Duodenal mucosa (tissue), 2 donors: Measurements from ENCODE around the gene SH3RF3.

Experiments used
- H3K27ac ChIP-seq: one replicate; pipeline ENCODE4 v1.7.0; 2013; ENCODE audit warnings: low read depth, low read length
- H3K27me3 ChIP-seq, 2 donors: one replicate each; pipeline ENCODE4 v1.7.0; 2013; ENCODE audit warnings: low read length in 2 of 2, control low read depth in 1 of 2; ENCODE audit not compliant: insufficient read depth in 2 of 2, control insufficient read depth in 1 of 2
- H3K36me3 ChIP-seq, 2 donors: one replicate each; pipeline ENCODE4 v1.7.0; 2013; ENCODE audit warnings: low read length in 2 of 2, control low read depth in 1 of 2; ENCODE audit not compliant: insufficient read depth in 2 of 2, control insufficient read depth in 1 of 2
- H3K4me1 ChIP-seq, 2 donors: one replicate each; pipeline ENCODE4 v1.7.0; 2013; ENCODE audit warnings: low read length in 2 of 2, control low read depth in 1 of 2; ENCODE audit not compliant: insufficient read depth in 2 of 2, control insufficient read depth in 1 of 2
- H3K4me3 ChIP-seq, 2 donors: one replicate each; pipeline ENCODE4 v1.7.0; 2013; ENCODE audit warnings: low read length in 2 of 2, low read depth in 1 of 2
- H3K9ac ChIP-seq, 2 donors: one replicate each; pipeline ENCODE4 v1.7.0; 2013; ENCODE audit warnings: low read length in 2 of 2, low read depth in 1 of 2
- H3K9me3 ChIP-seq, 2 donors: one replicate each; pipeline ENCODE4 v1.7.0; 2013; ENCODE audit warnings: low read length in 2 of 2, control low read depth in 1 of 2; ENCODE audit not compliant: control insufficient read depth in 1 of 2

SH3RF3 gene

GRCh38 chr2:109512076-109512475, 383.1 kb downstream of the SH3RF3 start:
- Histone ChIP-seq H3K27ac (no peak overlapping the region), H3K9me3 (no peaks in the 10 kb centered on the region), H3K36me3 (no peaks in the 10 kb centered on the region), H3K9ac (no peak overlapping the region), H3K4me1 (peaks cover 0 to 7% of the 10 kb centered on the region in 2 donors), H3K4me3 (no peak overlapping the region), H3K27me3 (no peaks in the 10 kb centered on the region)

GRCh38 chr2:109513230-109513629, 384.2 kb downstream of the SH3RF3 start:
- Histone ChIP-seq H3K27ac (no peak overlapping the region), H3K4me3 (no peak overlapping the region), H3K4me1 (peaks cover 0 to 7% of the 10 kb centered on the region in 2 donors), H3K36me3 (no peaks in the 10 kb centered on the region), H3K9me3 (no peaks in the 10 kb centered on the region), H3K27me3 (no peaks in the 10 kb centered on the region), H3K9ac (no peak overlapping the region)

- no peak overlapping the region for H3K27ac ChIP-seq
- peaks cover 0 to 7% of the 10 kb centered on the region in 2 donors for H3K4me1 ChIP-seq
- H3K36me3 ChIP-seq, result no peaks in the 10 kb centered on the region
- H3K4me3 ChIP-seq, result no peak overlapping the region
- no peak overlapping the region for H3K9ac ChIP-seq
- H3K27me3 ChIP-seq, result no peaks in the 10 kb centered on the region
- H3K9me3 ChIP-seq, result no peaks in the 10 kb centered on the region
Observed at GRCh38 chr2:109513749-109514588, 385.0 kb downstream of the SH3RF3 start.

- no peaks in the 10 kb centered on the region for H3K27me3 ChIP-seq
- no peak overlapping the region for H3K9ac ChIP-seq
- H3K4me3 ChIP-seq, result no peak overlapping the region
- H3K9me3 ChIP-seq, result no peaks in the 10 kb centered on the region
- peaks cover 0 to 7% of the 10 kb centered on the region in 2 donors for H3K4me1 ChIP-seq
- no peaks in the 10 kb centered on the region for H3K36me3 ChIP-seq
- H3K27ac ChIP-seq, result no peak overlapping the region
Observed at GRCh38 chr2:109514857-109515256, 385.9 kb downstream of the SH3RF3 start.

GRCh38 chr2:109516445-109517117, 387.6 kb downstream of the SH3RF3 start:
- Histone ChIP-seq H3K27me3 (no peaks in the 10 kb centered on the region), H3K4me1 (peaks cover 4 to 7% of the 10 kb centered on the region in 2 donors), H3K27ac (no peak overlapping the region), H3K4me3 (no peak overlapping the region), H3K9me3 (no peaks in the 10 kb centered on the region), H3K9ac (no peak overlapping the region), H3K36me3 (no peaks in the 10 kb centered on the region)

- H3K4me1 ChIP-seq, result peaks cover 4 to 7% of the 10 kb centered on the region in 2 donors
- H3K9ac ChIP-seq, result no peak overlapping the region
Observed at GRCh38 chr2:109517118-109517889, 388.3 kb downstream of the SH3RF3 start.

GRCh38 chr2:109519513-109519912, 390.5 kb downstream of the SH3RF3 start:
- H3K27ac ChIP-seq, result no peak overlapping the region
- no peaks in the 10 kb centered on the region for H3K36me3 ChIP-seq
- H3K4me3 ChIP-seq, result no peak overlapping the region
- H3K9me3 ChIP-seq, result no peaks in the 10 kb centered on the region
- H3K9ac ChIP-seq, result no peak overlapping the region
- H3K27me3 ChIP-seq, result no peaks in the 10 kb centered on the region
- H3K4me1 ChIP-seq, result peaks cover 0 to 4% of the 10 kb centered on the region in 2 donors

More at GRCh38 chr2:109517118-109517889, 388.3 kb downstream of the SH3RF3 start:
- H3K4me3 ChIP-seq, result no peak overlapping the region
- no peaks in the 10 kb centered on the region for H3K9me3 ChIP-seq
- no peak overlapping the region for H3K27ac ChIP-seq
- H3K27me3 ChIP-seq, result no peaks in the 10 kb centered on the region
- no peaks in the 10 kb centered on the region for H3K36me3 ChIP-seq

- Histone ChIP-seq H3K36me3 (no peaks in the 10 kb centered on the region), H3K4me1 (peaks cover 0 to 4% of the 10 kb centered on the region in 2 donors), H3K27me3 (no peaks in the 10 kb centered on the region), H3K4me3 (no peak overlapping the region), H3K9me3 (no peaks in the 10 kb centered on the region), H3K27ac (no peak overlapping the region), H3K9ac (no peak overlapping the region)
Observed at GRCh38 chr2:109521233-109522062, 392.4 kb downstream of the SH3RF3 start.

- no peaks in the 10 kb centered on the region for H3K27me3 ChIP-seq
- no peak overlapping the region for H3K27ac ChIP-seq
- no peaks in the 10 kb centered on the region for H3K36me3 ChIP-seq
- H3K9me3 ChIP-seq, result no peaks in the 10 kb centered on the region
- H3K9ac ChIP-seq, result no peak overlapping the region
- H3K4me3 ChIP-seq, result no peak overlapping the region
- H3K4me1 ChIP-seq, result peaks cover 0 to 4% of the 10 kb centered on the region in 2 donors
Observed at GRCh38 chr2:109522063-109522374, 393.0 kb downstream of the SH3RF3 start.
